IMR-90 (cell line): ENCODE data around the gene FAM171A1. TPM values are rescaled to one million over a fixed set of nuclear protein-coding genes. Genes with fewer than 3 reads are reported as not detected.

Experiments
- ATAC-seq: fragments of 200-7000 bp; cut with Tn5 transposase; 2 replicates; pipeline ENCODE4 v1.9.1; 2020; ENCODE audit warnings: low read depth, mild to moderate bottlenecking, moderate library complexity
- BruUV-seq: library from RNA; stranded (reverse); fragments of 400-500 nt; replicated peaks from 2 replicates; lab custom pipeline; 2021; lab: Mats Ljungman, UMichigan
- CTCF ChIA-PET: fragments of 300-600 bp; formaldehyde crosslinking; extraction: SDS; loops from one replicate; lab custom pipeline; 2021; ENCODE audit warnings: antibody characterized with exemption; lab: Yijun Ruan, JAX
- POLR2A ChIA-PET: fragments of 300-600 bp; sonication (Branson Sonifier 250); formaldehyde crosslinking; loops from one replicate; lab custom pipeline; 2022; ENCODE audit warnings: antibody characterized with exemption; ENCODE audit not compliant: unreplicated experiment; lab: Charles Lee
- DNase-seq: peaks from one replicate; pipeline ENCODE4 v3.0.0; 2013
- H2AFZ ChIP-seq: replicated peaks from 2 replicates; pipeline ENCODE3; 2013; ENCODE audit warnings: low read length, mild to moderate bottlenecking; ENCODE audit not compliant: poor library complexity
- H2AK5ac ChIP-seq: 2 replicates; pipeline ENCODE4 v1.6.1; 2013; ENCODE audit warnings: low read depth, low read length, inconsistent platforms
- H2AK9ac ChIP-seq: replicated peaks from 2 replicates; pipeline ENCODE3; 2013; ENCODE audit warnings: mild to moderate bottlenecking, low read depth, low read length, moderate library complexity; ENCODE audit not compliant: poor library complexity
- H2BK120ac ChIP-seq: 2 replicates; pipeline ENCODE4 v1.6.1; 2013; ENCODE audit warnings: low read depth, low read length, inconsistent platforms
- H2BK15ac ChIP-seq: 3 replicates; pipeline ENCODE4 v1.6.1; 2013; ENCODE audit warnings: low read depth, low read length, inconsistent platforms
- H2BK20ac ChIP-seq: 2 replicates; pipeline ENCODE4 v1.6.1; 2013; ENCODE audit warnings: low read depth, mild to moderate bottlenecking, inconsistent platforms, low read length, moderate library complexity
- H2BK5ac ChIP-seq: 2 replicates; pipeline ENCODE4 v1.6.1; 2013; ENCODE audit warnings: mild to moderate bottlenecking, low read depth, low read length, inconsistent platforms; ENCODE audit not compliant: poor library complexity, severe bottlenecking
- H3K14ac ChIP-seq: replicated peaks from 2 replicates; pipeline ENCODE4 v1.6.1; 2013; ENCODE audit warnings: low read depth, low read length, inconsistent platforms
- H3K18ac ChIP-seq: 2 replicates; pipeline ENCODE4 v1.6.1; 2013; ENCODE audit warnings: low read depth, low read length, control low read depth
- H3K23ac ChIP-seq: 2 replicates; pipeline ENCODE4 v1.6.1; 2013; ENCODE audit warnings: low read depth, low read length, inconsistent platforms
- H3K27ac ChIP-seq: 2 replicates; pipeline ENCODE4 v1.5.1; 2013; ENCODE audit warnings: mild to moderate bottlenecking, control low read depth, low read length; ENCODE audit not compliant: insufficient read depth
- H3K27me3 ChIP-seq: 2 replicates; pipeline ENCODE4 v1.6.1; 2013; ENCODE audit warnings: low read length; ENCODE audit not compliant: control insufficient read depth, insufficient read depth
- H3K36me3 ChIP-seq: 2 replicates; pipeline ENCODE4 v1.6.1; 2013; ENCODE audit warnings: low read length, mixed read lengths; ENCODE audit not compliant: control insufficient read depth, insufficient read depth
- H3K4ac ChIP-seq: 2 replicates; pipeline ENCODE4 v1.6.1; 2013; ENCODE audit warnings: low read depth, low read length, inconsistent platforms
- H3K4me1 ChIP-seq: 2 replicates; pipeline ENCODE4 v1.6.1; 2013; ENCODE audit warnings: low read length, mixed read lengths; ENCODE audit not compliant: control insufficient read depth, insufficient read depth
- H3K4me2 ChIP-seq: 2 replicates; pipeline ENCODE4 v1.6.1; 2013; ENCODE audit warnings: low read depth, mild to moderate bottlenecking, control low read depth, low read length, moderate library complexity
- H3K4me3 ChIP-seq: 2 replicates; pipeline ENCODE4 v1.5.1; 2013; ENCODE audit warnings: low read depth, mild to moderate bottlenecking, control low read depth, low read length, moderate library complexity; ENCODE audit not compliant: insufficient read depth
- H3K56ac ChIP-seq: 2 replicates; pipeline ENCODE4 v1.6.1; 2013; ENCODE audit warnings: low read length, inconsistent platforms; ENCODE audit not compliant: insufficient read depth; ENCODE audit errors: extremely low read depth
- H3K79me1 ChIP-seq, 2 experiments: 2 replicates each; pipeline ENCODE4 v1.6.1; 2013; ENCODE audit warnings: low read length in 2 of 2, inconsistent platforms in 1 of 2, low read depth in 1 of 2
- H3K9ac ChIP-seq: 2 replicates; pipeline ENCODE4 v1.6.1; 2013; ENCODE audit warnings: low read depth, low read length, control low read depth
- H3K9me1 ChIP-seq: 2 replicates; pipeline ENCODE4 v1.6.1; 2013; ENCODE audit warnings: low read length, inconsistent platforms; ENCODE audit not compliant: insufficient read depth
- H3K9me3 ChIP-seq: 2 replicates; pipeline ENCODE4 v1.6.1; 2013; ENCODE audit warnings: low read length; ENCODE audit not compliant: control insufficient read depth, insufficient read depth
- H4K20me1 ChIP-seq: 2 replicates; pipeline ENCODE4 v1.6.1; 2013; ENCODE audit warnings: low read length, inconsistent platforms; ENCODE audit not compliant: insufficient read depth
- H4K5ac ChIP-seq: 2 replicates; pipeline ENCODE4 v1.6.1; 2013; ENCODE audit warnings: mild to moderate bottlenecking, low read depth, low read length, control low read depth
- H4K8ac ChIP-seq, 2 experiments: 2 replicates each; pipeline ENCODE4 v1.6.1; 2013; ENCODE audit warnings: low read depth in 2 of 2, low read length in 2 of 2, control low read depth in 1 of 2, inconsistent platforms in 1 of 2
- H4K91ac ChIP-seq: 2 replicates; pipeline ENCODE4 v1.6.1; 2013; ENCODE audit warnings: low read depth, low read length, inconsistent platforms; ENCODE audit not compliant: insufficient read depth
- FOS ChIP-seq: fragments of 150-350 bp; IDR thresholded peaks from 2 replicates; pipeline ENCODE4 v1.6.1; 2016; ENCODE audit warnings: low read depth, low read length
- NFE2L2 ChIP-seq: fragments of 150-350 bp; IDR thresholded peaks from 2 replicates; pipeline ENCODE4 v1.6.1; 2016; ENCODE audit warnings: low read depth, mild to moderate bottlenecking, low read length
- SMC3 ChIP-seq: fragments of 150-350 bp; IDR thresholded peaks from 2 replicates; pipeline ENCODE4 v1.6.1; 2016; ENCODE audit warnings: low read depth, mild to moderate bottlenecking, antibody characterized with exemption, low read length, moderate library complexity
- WGBS, 2 experiments: methylation state at CpG; one replicate each; pipeline versions ENCODE4 v1.1.5 to v1.1.7; 2013; ENCODE audit warnings: missing lambda C conversion rate in 2 of 2; ENCODE audit not compliant: insufficient read length in 1 of 2; ENCODE audit errors: extremely low coverage in 2 of 2; 5-methylcytosine and 5-hydroxymethylcytosine counted together
- dilution Hi-C: fragments of 300-500 bp; cut with HindIII; formaldehyde crosslinking; loops from one replicate; pipeline ENCODE4 v1.14.3; 2018; ENCODE audit warnings: low sequenced_read_pairs; ENCODE audit not compliant: unreplicated experiment
- in situ Hi-C: fragments of 300-500 bp; cut with MboI; formaldehyde crosslinking; loops from 3 replicates; pipeline ENCODE4 v1.14.3; 2019; ENCODE audit warnings: low sequenced_read_pairs, inconsistent platforms, mixed read lengths
- intact Hi-C: fragments of 100-400 bp; cut with micrococcal nuclease; formaldehyde crosslinking; loops from 2 replicates; pipeline ENCODE4 v1.10.0; 2022
- polyA plus RNA-seq, 3 experiments: library from polyadenylated mRNA; depleted of rRNA; stranded (reverse); fragments of >200 nt; gene quantifications; 2 replicates each; pipeline ENCODE4 v1.2.3, GENCODE V29; 2012; ENCODE audit warnings: low replicate concordance in 1 of 3
- total RNA-seq: library from RNA; depleted of rRNA; stranded (reverse); fragments of >200 nt; gene quantifications from 2 replicates; pipeline ENCODE4 v1.2.3, GENCODE V29; 2012
- TF ChIP-seq, protein P1 (sequence below): conservative IDR thresholded peaks from 2 replicates; pipeline ENCODE4 v1.5.1; 2012; ENCODE audit warnings: mild to moderate bottlenecking, low read depth, low read length, improper control_type of control experiment
- TF ChIP-seq, protein P2 (sequence below): fragments of 150-350 bp; IDR thresholded peaks from 2 replicates; pipeline ENCODE4 v1.6.1; 2017; ENCODE audit warnings: mild to moderate bottlenecking, antibody characterized with exemption, low read length, low read depth

FAM171A1 gene
- total and polyA plus RNA-seq, 2 of the 4 experiments (the other 2 are of a cell fraction), result 20.3 to 30.6 TPM

DNA sequence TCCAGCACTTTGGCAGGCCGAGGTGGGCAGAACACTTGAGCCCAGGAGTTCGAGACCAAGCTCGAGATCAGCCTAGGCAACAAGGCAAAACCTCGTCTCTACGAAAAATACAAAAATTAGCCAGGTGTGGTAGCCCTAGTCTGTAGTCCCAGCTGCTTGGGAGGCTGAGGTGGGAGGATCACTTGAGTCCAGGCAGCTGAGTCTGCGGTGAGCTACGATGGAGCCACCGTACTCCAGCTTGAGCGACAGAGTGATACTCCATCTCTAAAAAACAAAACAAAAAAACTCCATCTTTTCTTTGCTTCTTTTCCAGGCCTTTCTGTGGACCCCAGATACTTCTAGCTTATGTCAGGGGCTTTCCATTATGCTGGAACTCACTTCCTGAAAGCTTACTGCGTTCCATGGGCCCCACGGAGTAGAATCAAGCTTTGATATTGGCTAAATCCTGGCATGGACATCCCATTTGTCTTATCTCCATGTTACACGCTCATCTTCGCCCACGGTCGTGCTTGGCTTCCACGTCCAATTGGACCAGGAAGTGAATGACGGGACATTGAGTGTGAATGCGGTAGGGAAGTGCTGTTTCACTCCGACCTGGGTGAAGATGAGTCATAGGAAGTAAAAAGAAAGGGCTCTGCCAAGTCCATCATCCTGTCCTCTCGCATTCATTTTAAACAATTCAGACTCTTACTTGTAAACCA lies 45.7 kb downstream of the FAM171A1 start:
- WGBS, 2 experiments, result 85% methylated on average over 5 of the region's 20 CpGs; no CpG with 5 or more reads in 1 of the 2 experiments

More for the DNA sequence above, 45.7 kb downstream of the FAM171A1 start:
- DNase-seq (peak; percentile 85), ATAC-seq (peak; percentile 21; the same call in 1 of the 2 replicates)
- dilution Hi-C loops (no loop called here), intact Hi-C loops (no loop called here), in situ Hi-C loops (no loop called here)
- Histone ChIP-seq H4K8ac (peak overlapping the region in 1 of 2 experiments; percentile 19; a peak in 1 of 4 replicates), H2AK5ac (peak overlapping the region; percentile 47), H3K9me1 (peaks cover 3% of the 10 kb centered on the region; the same call in 1 of the 2 replicates), H4K20me1 (peaks cover 29% of the 10 kb centered on the region; the same call in 1 of the 2 replicates), H3K9me3 (no peaks in the 10 kb centered on the region), H3K4me1 (peaks cover 3% of the 10 kb centered on the region), H2BK15ac (no peak overlapping the region), H3K27ac (no peak overlapping the region), H2BK5ac (no peak overlapping the region), H2BK120ac (peak overlapping the region; percentile 16), H3K36me3 (no peaks in the 10 kb centered on the region), H2AFZ (peak overlapping the region; percentile 66), H2BK20ac (0 out of 2 replicates have a peak overlapping the region, but pooled peaks have one; percentile 27), H3K9ac (no peak overlapping the region), H2AK9ac (peak overlapping the region; percentile 78), H3K4ac (no peak overlapping the region), H3K4me3 (no peak overlapping the region), H3K79me1 (peaks cover 17 to 44% of the 10 kb centered on the region in 2 experiments), H3K18ac (no peak overlapping the region), H3K56ac (no peak overlapping the region), H3K14ac (0 out of 2 replicates have a peak overlapping the region, but pooled peaks have one; percentile 2), H4K91ac (no peak overlapping the region), H4K5ac (no peak overlapping the region), H3K27me3 (no peaks in the 10 kb centered on the region; the same call in 1 of the 2 replicates), H3K4me2 (no peak overlapping the region), H3K23ac (no peak overlapping the region)
- CTCF ChIA-PET, result interaction anchor here (0.7 kb wide), 1 partner anchor 65 kb away, joined by 3 read pairs; no protein-coding TSS in a partner anchor
- BruUV-seq, result no TSS peak
- POLR2A ChIA-PET, result no interaction called here
- peak; percentile 50; the same call in 1 of the 2 replicates for TF ChIP-seq FOS
- TF ChIP-seq, protein P1, sequence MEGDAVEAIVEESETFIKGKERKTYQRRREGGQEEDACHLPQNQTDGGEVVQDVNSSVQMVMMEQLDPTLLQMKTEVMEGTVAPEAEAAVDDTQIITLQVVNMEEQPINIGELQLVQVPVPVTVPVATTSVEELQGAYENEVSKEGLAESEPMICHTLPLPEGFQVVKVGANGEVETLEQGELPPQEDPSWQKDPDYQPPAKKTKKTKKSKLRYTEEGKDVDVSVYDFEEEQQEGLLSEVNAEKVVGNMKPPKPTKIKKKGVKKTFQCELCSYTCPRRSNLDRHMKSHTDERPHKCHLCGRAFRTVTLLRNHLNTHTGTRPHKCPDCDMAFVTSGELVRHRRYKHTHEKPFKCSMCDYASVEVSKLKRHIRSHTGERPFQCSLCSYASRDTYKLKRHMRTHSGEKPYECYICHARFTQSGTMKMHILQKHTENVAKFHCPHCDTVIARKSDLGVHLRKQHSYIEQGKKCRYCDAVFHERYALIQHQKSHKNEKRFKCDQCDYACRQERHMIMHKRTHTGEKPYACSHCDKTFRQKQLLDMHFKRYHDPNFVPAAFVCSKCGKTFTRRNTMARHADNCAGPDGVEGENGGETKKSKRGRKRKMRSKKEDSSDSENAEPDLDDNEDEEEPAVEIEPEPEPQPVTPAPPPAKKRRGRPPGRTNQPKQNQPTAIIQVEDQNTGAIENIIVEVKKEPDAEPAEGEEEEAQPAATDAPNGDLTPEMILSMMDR, result no peak
- TF ChIP-seq, protein P2, sequence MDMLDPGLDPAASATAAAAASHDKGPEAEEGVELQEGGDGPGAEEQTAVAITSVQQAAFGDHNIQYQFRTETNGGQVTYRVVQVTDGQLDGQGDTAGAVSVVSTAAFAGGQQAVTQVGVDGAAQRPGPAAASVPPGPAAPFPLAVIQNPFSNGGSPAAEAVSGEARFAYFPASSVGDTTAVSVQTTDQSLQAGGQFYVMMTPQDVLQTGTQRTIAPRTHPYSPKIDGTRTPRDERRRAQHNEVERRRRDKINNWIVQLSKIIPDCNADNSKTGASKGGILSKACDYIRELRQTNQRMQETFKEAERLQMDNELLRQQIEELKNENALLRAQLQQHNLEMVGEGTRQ, result no peak
- no peak for TF ChIP-seq SMC3
- no peak for TF ChIP-seq NFE2L2
